GM23338 (cell line): ENCODE results near the gene EEPD1. TPM values are rescaled to one million over a fixed set of nuclear protein-coding genes. Genes with fewer than 3 reads are reported as not detected.

Source experiments
- ATAC-seq: fragments of 200-7000 bp; cut with Tn5 transposase; 3 replicates; pipeline ENCODE4 v1.9.1; 2020
- DNase-seq: peaks from one replicate; pipeline ENCODE4 v3.0.0-alpha.2; 2015; ENCODE audit warnings: low spot score
- H2AFZ ChIP-seq: fragments of 200-600 bp; sonication (generic); 2 replicates; pipeline ENCODE4 v1.8.0; 2016; ENCODE audit warnings: antibody characterized with exemption, mild to moderate bottlenecking, moderate library complexity
- H3F3A ChIP-seq: fragments of 200-600 bp; sonication (generic); replicated peaks from 2 replicates; pipeline ENCODE4 v1.8.0; 2017; ENCODE audit warnings: antibody characterized with exemption, mixed run types, low read depth
- H3K27ac ChIP-seq: fragments of 200-600 bp; sonication (generic); 2 replicates; pipeline ENCODE4 v1.6.1; 2016; ENCODE audit warnings: low read depth
- H3K27me3 ChIP-seq: fragments of 200-600 bp; sonication (generic); 2 replicates; pipeline ENCODE4 v1.8.0; 2016; ENCODE audit warnings: mild to moderate bottlenecking, mixed run types, moderate library complexity; ENCODE audit not compliant: insufficient read depth
- H3K36me3 ChIP-seq: fragments of 200-600 bp; sonication (generic); 2 replicates; pipeline ENCODE4 v1.8.0; 2016; ENCODE audit warnings: mild to moderate bottlenecking; ENCODE audit not compliant: insufficient read depth
- H3K4me1 ChIP-seq: fragments of 200-600 bp; sonication (generic); 2 replicates; pipeline ENCODE4 v1.8.0; 2016; ENCODE audit warnings: mild to moderate bottlenecking, moderate library complexity; ENCODE audit not compliant: insufficient read depth
- H3K4me2 ChIP-seq: fragments of 200-600 bp; sonication (generic); 2 replicates; pipeline ENCODE4 v1.7.1; 2017; ENCODE audit warnings: mixed run types
- H3K4me3 ChIP-seq: fragments of 200-600 bp; sonication (generic); 2 replicates; pipeline ENCODE4 v1.6.1; 2016; ENCODE audit warnings: mixed run types
- H3K79me2 ChIP-seq: fragments of 200-600 bp; sonication (generic); replicated peaks from 2 replicates; pipeline ENCODE4 v1.8.0; 2017; ENCODE audit warnings: mild to moderate bottlenecking; ENCODE audit not compliant: insufficient read depth
- H3K9me2 ChIP-seq: fragments of 200-600 bp; sonication (generic); 2 replicates; pipeline ENCODE4 v1.8.0; 2017; ENCODE audit not compliant: insufficient read depth
- H4K20me1 ChIP-seq: fragments of 200-600 bp; sonication (generic); replicated peaks from 2 replicates; pipeline ENCODE4 v1.8.0; 2017; ENCODE audit warnings: mild to moderate bottlenecking; ENCODE audit not compliant: insufficient read depth
- H3K27ac Mint-ChIP-seq: 2 replicates; pipeline ENCODE4 v1.8.0; 2020; ENCODE audit warnings: inconsistent platforms, mild to moderate bottlenecking, moderate library complexity, mixed read lengths
- H3K27me3 Mint-ChIP-seq: 3 replicates; pipeline ENCODE4 v1.8.0; 2022; ENCODE audit warnings: low read depth, mild to moderate bottlenecking, moderate library complexity, mixed read lengths, inconsistent platforms; ENCODE audit not compliant: insufficient read depth, poor library complexity
- H3K36me3 Mint-ChIP-seq: 3 replicates; pipeline ENCODE4 v1.8.0; 2021; ENCODE audit warnings: low read depth, mild to moderate bottlenecking, inconsistent platforms, moderate library complexity, mixed read lengths
- H3K4me1 Mint-ChIP-seq: 3 replicates; pipeline ENCODE4 v1.8.0; 2020; ENCODE audit warnings: mild to moderate bottlenecking, inconsistent platforms, mixed read lengths
- H3K4me3 Mint-ChIP-seq: 3 replicates; pipeline ENCODE4 v1.8.0; 2021; ENCODE audit warnings: moderate library complexity, mild to moderate bottlenecking, inconsistent platforms, mixed read lengths
- H3K9me3 Mint-ChIP-seq: 3 replicates; pipeline ENCODE4 v1.8.0; 2020; ENCODE audit warnings: moderate library complexity, mild to moderate bottlenecking, inconsistent platforms, mixed read lengths
- CREB1 ChIP-seq: fragments of 250-450 bp; sonication (Bioruptor Pico); IDR thresholded peaks from 2 replicates; pipeline ENCODE4 v1.5.0; 2020; ENCODE audit warnings: low read depth, mild to moderate bottlenecking, moderate library complexity
- CTCF ChIP-seq, 2 experiments: fragments of 200-600 bp in 1 of 2; sonication (generic) in 1 of 2; conservative IDR thresholded peaks; 2 replicates each; pipeline versions ENCODE4 v1.5.1 to v1.6.1; 2016 to 2017; ENCODE audit warnings: antibody characterized with exemption in 2 of 2, low read depth in 2 of 2, mild to moderate bottlenecking in 2 of 2, moderate library complexity in 1 of 2
- ETS1 ChIP-seq: IDR thresholded peaks from 2 replicates; pipeline ENCODE4 v1.6.1; 2016; ENCODE audit warnings: antibody characterized with exemption
- EZH2 ChIP-seq: fragments of 200-600 bp; sonication (generic); IDR thresholded peaks from one replicate; pipeline ENCODE4 v1.8.0; 2017; ENCODE audit warnings: antibody characterized with exemption, mild to moderate bottlenecking, low read depth; ENCODE audit not compliant: unreplicated experiment
- EZH2phosphoT487 ChIP-seq: fragments of 200-600 bp; sonication (generic); IDR thresholded peaks from one replicate; pipeline ENCODE4 v1.8.1; 2018; ENCODE audit warnings: antibody characterized with exemption; ENCODE audit not compliant: unreplicated experiment
- JUNB ChIP-seq: IDR thresholded peaks from one replicate; pipeline ENCODE4 v1.6.1; 2016; ENCODE audit warnings: antibody characterized with exemption; ENCODE audit not compliant: unreplicated experiment
- NANOG ChIP-seq: IDR thresholded peaks from 2 replicates; pipeline ENCODE4 v1.6.1; 2016; ENCODE audit warnings: antibody characterized with exemption, borderline replicate concordance
- REST ChIP-seq: IDR thresholded peaks from one replicate; pipeline ENCODE4 v1.6.1; 2018; ENCODE audit warnings: antibody characterized with exemption; ENCODE audit not compliant: unreplicated experiment
- STAT1 ChIP-seq: IDR thresholded peaks from one replicate; pipeline ENCODE4 v1.6.1; 2016; ENCODE audit warnings: antibody characterized with exemption; ENCODE audit not compliant: unreplicated experiment
- ZNF114 ChIP-seq: fragments of 250-450 bp; sonication (Bioruptor Pico); IDR thresholded peaks from 2 replicates; pipeline ENCODE4 v1.5.0; 2020; ENCODE audit warnings: mild to moderate bottlenecking, moderate library complexity
- ZNF331 ChIP-seq: fragments of 250-450 bp; sonication (Bioruptor Pico); IDR thresholded peaks from 2 replicates; pipeline ENCODE4 v1.5.0; 2020; ENCODE audit warnings: low read depth, mild to moderate bottlenecking, moderate library complexity
- ZNF462 ChIP-seq: fragments of 250-450 bp; sonication (Bioruptor Pico); IDR thresholded peaks from 2 replicates; pipeline ENCODE4 v1.5.0; 2020; ENCODE audit warnings: mild to moderate bottlenecking, moderate library complexity
- polyA plus RNA-seq: library from polyadenylated mRNA; unstranded; fragments of >200 nt; fragmentation: Nextera tagmentation; extraction: Ambion mirVana; gene quantifications from 2 replicates; pipeline ENCODE4 v1.2.1, GENCODE V29; 2016
- total RNA-seq: library from RNA; depleted of rRNA; stranded (reverse); fragments of >200 nt; shearing (Covaris generic); gene quantifications from 2 replicates; pipeline ENCODE4 v1.2.3, GENCODE V29; 2014

EEPD1 gene
- total and polyA plus RNA-seq, 2 experiments from 2014 or later: 4.1 to 17.1 TPM

GRCh38 chr7:36223851-36224250 is 70.8 kb downstream of the EEPD1 start:
- TF ChIP-seq ZNF331: no peak
- no peak for TF ChIP-seq EZH2phosphoT487
- no peak for TF ChIP-seq ZNF114 (CRISPR knock-in tag)
- TF ChIP-seq JUNB: no peak
- no peak for TF ChIP-seq ETS1
- TF ChIP-seq CTCF (conservative IDR thresholded peaks at IDR 0.05; ENCODE audit: low read depth in 2 of 2): no peak
- no peak for TF ChIP-seq STAT1
- no peak for TF ChIP-seq REST
- TF ChIP-seq ZNF462 (CRISPR knock-in tag): no peak
- TF ChIP-seq EZH2: no peak
- TF ChIP-seq NANOG: no peak
- no peak for TF ChIP-seq CREB1 (CRISPR knock-in tag)
- H3K27ac ChIP-seq: no peak overlapping the region
- Mint-ChIP-seq H3K27ac (no peak overlapping the region), H3K27me3 (peaks cover 2% of the 10 kb centered on the region), H3K4me1 (peaks cover 2% of the 10 kb centered on the region), H3K9me3 (no peaks in the 10 kb centered on the region), H3K4me3 (no peak overlapping the region), H3K36me3 (no peaks in the 10 kb centered on the region)
- ATAC-seq: no peak
- no peak overlapping the region for H3K4me3 ChIP-seq
- H3K27me3 ChIP-seq: no peaks in the 10 kb centered on the region
- H4K20me1 ChIP-seq: 0 out of 2 replicates have a peak, but pooled peaks cover 4% of the 10 kb centered on the region
- H3K36me3 ChIP-seq: no peaks in the 10 kb centered on the region
- no peaks in the 10 kb centered on the region for H3K9me2 ChIP-seq
- no peak overlapping the region for H3K4me2 ChIP-seq
- no peaks in the 10 kb centered on the region for H3K79me2 ChIP-seq
- no peaks in the 10 kb centered on the region for H3F3A ChIP-seq
- DNase-seq: no peak
- H2AFZ ChIP-seq: no peak overlapping the region
- no peaks in the 10 kb centered on the region for H3K4me1 ChIP-seq
